ENCODE data around the gene SLC25A6.
"Not testable (repeated sequence)": the region's sequence is repeated elsewhere in the genome, so short reads cannot be mapped to it uniquely, and the experiment has no call there.

The SLC25A6 gene

GRCh38 chrX:1389993-1390285, 2.0 kb downstream of the SLC25A6 start:
- TF ChIP-seq POLR2A (IDR thresholded peaks at IDR 0.05; ENCODE audit: low read depth, low read length): no peak
- no peak for DNase-seq (ENCODE audit: insufficient read length, low spot score)
- FAIRE-seq: no peak

DNA sequence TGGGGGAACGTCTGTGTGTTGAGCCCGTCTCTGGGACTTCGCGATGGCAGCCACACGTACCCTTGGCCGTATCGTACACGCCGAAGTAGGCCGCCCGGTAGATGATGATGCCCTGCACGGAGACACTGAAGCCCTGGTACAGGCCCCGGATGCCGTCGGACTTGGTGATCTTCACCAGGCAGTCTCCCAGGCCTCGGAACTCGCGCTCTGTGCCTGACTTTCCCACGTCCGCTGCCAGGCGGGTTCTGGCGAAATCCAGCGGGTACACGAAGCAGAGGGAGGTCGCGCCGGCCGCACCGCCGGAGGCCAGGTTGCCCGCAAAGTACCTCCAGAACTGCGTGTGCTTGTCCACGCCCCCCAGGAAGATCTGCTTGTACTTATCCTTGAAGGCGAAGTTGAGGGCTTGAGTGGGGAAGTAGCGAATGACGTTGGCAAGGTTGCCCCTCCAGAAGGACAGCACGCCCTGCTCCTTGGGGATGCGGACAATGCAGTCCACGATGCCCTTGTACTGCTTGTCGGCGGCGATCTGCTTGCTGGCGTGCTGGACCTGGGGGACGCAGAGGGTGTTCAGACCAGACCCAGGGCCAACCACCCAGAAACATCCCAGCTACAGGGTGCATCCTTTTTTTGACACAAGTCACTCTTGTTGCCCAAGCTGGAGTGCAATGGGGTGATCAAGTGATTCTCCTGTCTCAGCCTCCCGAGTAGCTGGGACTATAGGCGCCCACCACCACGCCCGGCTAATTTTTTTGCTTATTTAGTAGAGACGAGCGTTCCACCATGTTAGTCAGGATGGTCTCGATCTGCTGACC, 2.5 kb downstream of the SLC25A6 start:
- no peak for TF ChIP-seq POLR2A (IDR thresholded peaks at IDR 0.05; ENCODE audit: low read depth, low read length)
- no peak for FAIRE-seq
- no peak for DNase-seq (ENCODE audit: insufficient read length, low spot score)

DNA sequence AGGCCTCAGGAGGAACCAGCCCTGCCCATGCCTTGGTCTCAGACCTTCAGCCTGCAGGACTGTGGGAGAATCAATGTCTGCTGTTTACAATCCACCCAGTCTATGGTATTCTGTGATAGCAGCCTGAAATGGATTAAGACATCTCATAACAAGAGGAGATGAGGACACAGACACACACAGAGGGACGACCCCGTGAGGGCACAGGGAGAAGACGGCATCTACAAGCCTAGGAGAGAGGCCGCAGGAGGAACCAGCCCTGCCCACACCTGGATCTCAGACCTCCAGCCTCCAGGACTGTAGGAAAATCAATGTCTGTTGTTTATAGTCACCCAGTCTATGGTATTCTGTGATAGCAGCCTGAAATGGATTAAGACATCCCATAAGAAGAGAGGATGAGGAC, 3.3 kb downstream of the SLC25A6 start:
- DNase-seq (ENCODE audit: insufficient read length, low spot score) (no peak), FAIRE-seq (no peak)
- no peak for TF ChIP-seq POLR2A (IDR thresholded peaks at IDR 0.05; ENCODE audit: low read depth, low read length)

DNA sequence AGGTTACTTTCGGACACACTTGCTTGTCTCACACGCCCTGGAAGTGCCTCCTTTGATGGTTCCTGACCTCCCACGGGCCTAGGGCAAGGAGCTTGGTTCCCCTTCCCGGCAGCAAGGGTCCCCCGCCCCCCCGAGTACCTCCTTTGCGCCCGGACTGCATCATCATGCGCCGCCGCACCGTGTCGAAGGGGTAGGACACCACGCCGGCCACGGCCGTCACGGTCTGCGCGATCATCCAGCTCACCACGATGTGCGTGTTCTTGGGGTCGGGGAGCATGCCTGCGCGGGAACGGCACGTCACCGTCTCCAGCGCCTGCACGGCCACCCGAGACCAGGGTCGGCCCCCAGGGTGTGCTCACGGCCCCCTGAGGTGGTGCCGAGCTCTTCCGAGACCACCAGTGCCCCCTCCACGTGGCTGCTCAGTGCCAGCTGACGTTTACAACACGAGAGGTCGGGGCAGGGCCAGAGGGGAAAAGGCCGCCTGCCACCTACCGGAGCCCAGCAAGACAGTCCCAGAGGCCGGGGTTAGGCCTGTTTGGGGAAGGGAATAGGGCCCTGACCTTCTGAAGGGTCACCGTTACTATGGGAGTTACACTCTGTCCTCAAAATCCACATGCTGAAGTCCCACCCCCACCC, 4.7 kb downstream of the SLC25A6 start:
- no peak for FAIRE-seq
- TF ChIP-seq POLR2A (IDR thresholded peaks at IDR 0.05; ENCODE audit: low read depth, low read length): no peak
- DNase-seq (ENCODE audit: insufficient read length, low spot score): no peak

GRCh38 chrX:1386338-1387127, 5.4 kb downstream of the SLC25A6 start:
- DNase-seq (ENCODE audit: insufficient read length, low spot score): no peak
- TF ChIP-seq POLR2A (IDR thresholded peaks at IDR 0.05; ENCODE audit: low read depth, low read length): no peak
- FAIRE-seq: no peak

GRCh38 chrX:1385253-1386223, 6.4 kb downstream of the SLC25A6 start:
- FAIRE-seq (no peak), DNase-seq (ENCODE audit: insufficient read length, low spot score) (no peak)
- no peak for TF ChIP-seq POLR2A (IDR thresholded peaks at IDR 0.05; ENCODE audit: low read depth, low read length)

DNA sequence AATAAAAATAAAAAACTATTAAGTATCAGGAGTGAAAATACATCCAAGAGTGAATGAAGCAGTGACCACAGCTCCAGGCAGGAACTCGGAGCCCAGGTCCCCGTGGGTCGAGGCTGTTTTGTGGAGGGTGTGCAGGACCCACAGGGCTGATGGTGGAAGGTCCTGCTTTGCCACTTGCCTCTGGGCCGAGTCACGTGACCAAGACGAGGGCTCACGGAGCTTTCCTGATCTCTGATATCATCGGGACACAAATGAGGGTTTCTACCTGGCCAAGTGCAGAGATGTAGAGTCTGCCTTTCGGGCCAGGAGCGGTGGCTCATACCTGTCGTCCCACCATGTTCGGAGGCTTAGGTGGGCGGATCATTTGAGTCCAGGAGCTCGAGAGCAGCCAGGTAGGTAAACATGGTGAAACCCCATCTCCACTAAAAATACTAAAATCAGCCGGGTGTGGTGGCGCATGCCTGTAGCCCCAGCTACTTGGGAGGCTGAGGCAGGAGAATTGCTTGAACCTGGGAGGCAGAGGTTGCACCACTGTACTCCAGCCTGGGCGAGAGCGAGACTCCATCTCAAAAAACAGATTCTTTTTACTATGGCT, 7.2 kb downstream of the SLC25A6 start:
- FAIRE-seq (no peak), DNase-seq (ENCODE audit: insufficient read length, low spot score) (no peak)
- TF ChIP-seq POLR2A (IDR thresholded peaks at IDR 0.05; ENCODE audit: low read depth, low read length): no peak

DNA sequence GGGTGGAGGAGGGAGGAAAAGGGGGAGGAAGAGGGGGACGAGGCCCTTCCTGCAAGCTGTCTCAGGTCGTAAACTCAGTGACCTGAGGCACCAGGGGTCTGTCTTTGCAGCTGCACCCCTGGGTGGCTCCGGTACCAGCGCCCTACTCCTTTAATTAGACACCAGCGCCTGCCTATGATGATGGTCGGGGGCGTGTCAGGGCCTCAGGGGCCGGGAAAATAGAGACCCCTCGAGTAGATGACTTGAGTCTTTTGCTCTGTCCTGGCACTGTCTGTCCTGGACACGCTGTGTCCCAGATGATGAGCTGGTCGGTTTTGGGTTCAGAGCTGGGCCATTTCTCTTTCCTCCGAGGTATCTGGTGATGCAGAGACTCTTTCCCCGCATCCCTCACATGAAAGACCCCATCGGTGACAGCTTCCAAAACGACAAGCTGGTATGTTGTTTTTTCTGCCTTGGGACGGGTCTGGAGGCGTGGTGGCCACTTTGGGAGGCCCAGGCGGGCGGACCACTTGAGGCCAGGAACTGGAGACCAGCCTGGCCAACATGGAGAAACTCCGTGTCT, 11.2 kb downstream of the SLC25A6 start:
- no peak for DNase-seq (ENCODE audit: insufficient read length, low spot score)
- no peak for FAIRE-seq
- no peak for TF ChIP-seq POLR2A (IDR thresholded peaks at IDR 0.05; ENCODE audit: low read depth, low read length)

DNA sequence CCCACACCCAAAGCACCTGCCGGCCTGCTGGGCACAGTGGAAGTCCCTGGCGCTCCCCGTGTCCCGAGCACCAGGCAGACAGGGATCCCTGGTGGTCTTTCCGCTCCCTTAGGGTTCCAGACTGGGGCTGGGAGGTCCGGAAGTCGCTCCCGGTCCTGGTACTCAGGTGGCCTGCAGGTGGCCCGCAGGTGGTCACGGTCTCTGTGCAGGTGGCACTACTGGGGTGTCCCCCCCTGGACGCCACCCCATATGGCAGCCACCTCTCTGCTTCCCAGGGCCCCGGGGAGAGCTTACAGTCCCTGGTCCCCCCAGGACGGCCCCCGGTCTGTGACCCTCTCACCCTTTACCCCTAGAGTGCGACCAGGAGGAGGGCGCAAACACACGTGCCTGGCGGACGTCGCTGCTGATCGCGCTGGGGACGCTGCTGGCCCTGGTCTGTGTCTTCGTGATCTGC, 13.6 kb downstream of the SLC25A6 start:
- FAIRE-seq (no peak), DNase-seq (ENCODE audit: insufficient read length, low spot score) (no peak)
- no peak for TF ChIP-seq POLR2A (IDR thresholded peaks at IDR 0.05; ENCODE audit: low read depth, low read length)

DNA sequence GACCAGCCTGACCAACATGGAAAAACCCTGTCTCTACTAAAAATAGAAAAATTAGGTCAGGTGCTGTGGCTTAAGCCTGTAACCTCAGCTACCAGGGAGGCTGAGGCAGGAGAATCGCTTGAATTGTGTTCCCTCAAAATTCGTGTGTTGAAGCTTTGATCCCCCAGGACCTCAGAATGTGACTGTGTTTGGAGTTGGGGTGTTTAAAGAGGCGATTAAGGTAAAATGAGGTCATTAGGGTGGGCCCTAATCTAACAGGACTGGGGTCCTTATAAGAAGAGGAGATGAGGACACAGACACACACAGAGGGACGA, 23.6 kb downstream of the SLC25A6 start:
- DNase-seq (ENCODE audit: insufficient read length, low spot score) (no peak), FAIRE-seq (no peak)
- no peak for TF ChIP-seq POLR2A (IDR thresholded peaks at IDR 0.05; ENCODE audit: low read depth, low read length)

GRCh38 chrX:1366363-1366762, 25.6 kb downstream of the SLC25A6 start:
- FAIRE-seq; DNase-seq (ENCODE audit: insufficient read length, low spot score): not testable (repeated sequence)

DNA sequence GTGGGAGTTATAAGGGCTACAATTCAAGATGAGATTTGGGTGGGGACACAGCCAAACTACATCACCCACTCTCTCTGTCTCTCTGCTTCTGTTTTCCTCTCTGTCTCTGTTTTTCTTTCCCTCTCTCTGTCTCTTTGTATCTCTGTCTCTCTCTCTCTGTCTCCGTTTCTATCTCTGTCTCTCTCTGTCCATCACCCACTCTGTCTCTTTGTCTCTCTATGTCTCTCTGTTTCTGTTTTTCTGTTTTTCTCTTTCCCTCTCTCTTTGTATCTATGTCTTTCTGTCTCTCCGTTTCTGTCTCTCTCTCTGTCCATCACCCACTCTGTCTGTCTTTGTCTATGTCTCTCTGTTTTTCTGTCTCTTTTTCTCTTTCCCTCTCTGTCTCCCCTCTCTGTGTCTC, 30.0 kb downstream of the SLC25A6 start:
- DNase-seq (ENCODE audit: insufficient read length, low spot score) (no peak), FAIRE-seq (no peak)
- no peak for TF ChIP-seq POLR2A (IDR thresholded peaks at IDR 0.05; ENCODE audit: low read depth, low read length)

DNA sequence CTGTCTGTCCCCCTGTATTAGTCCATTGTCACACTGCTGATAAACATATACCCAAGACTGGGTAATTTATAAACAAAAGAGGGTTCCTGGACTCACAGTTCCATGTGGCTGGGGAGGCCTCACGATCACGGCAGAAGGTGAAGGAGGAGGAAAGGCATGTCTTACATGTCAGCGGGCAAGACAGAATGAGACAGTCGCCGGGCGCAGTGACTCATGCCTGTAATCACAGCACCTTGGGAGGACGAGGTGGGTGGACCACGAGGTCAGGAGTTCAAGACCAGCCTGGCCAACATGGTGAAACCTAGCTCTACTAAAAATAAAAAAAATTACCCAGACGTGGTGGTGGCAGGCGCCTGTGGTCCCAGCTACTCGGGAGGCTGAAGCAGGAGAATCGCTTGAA, 30.6 kb downstream of the SLC25A6 start:
- DNase-seq (ENCODE audit: insufficient read length, low spot score) (no peak), FAIRE-seq (no peak)
- no peak for TF ChIP-seq POLR2A (IDR thresholded peaks at IDR 0.05; ENCODE audit: low read depth, low read length)

Data from H54 (cell line).